Neuronal stem cell (in vitro differentiated cells): ENCODE data around the gene DPP6.
A peak's percentile ranks its signal among the peaks of the same experiment; 100 is the strongest.

Experiments
- DNase-seq: peaks from one replicate; pipeline ENCODE4 v3.0.0-alpha.2; 2013; ENCODE audit warnings: low spot score
- H2AFZ ChIP-seq: one replicate; pipeline ENCODE4 v1.6.1; 2013; ENCODE audit warnings: mild to moderate bottlenecking, low read length, inconsistent platforms
- H2AK5ac ChIP-seq: 2 replicates; pipeline ENCODE4 v1.6.1; 2013; ENCODE audit warnings: low read depth, mild to moderate bottlenecking, inconsistent platforms, low read length, moderate library complexity, mixed read lengths
- H2BK120ac ChIP-seq: 2 replicates; pipeline ENCODE4 v1.6.1; 2013; ENCODE audit warnings: low read depth, mild to moderate bottlenecking, inconsistent platforms, low read length, moderate library complexity, mixed read lengths
- H2BK12ac ChIP-seq: one replicate; pipeline ENCODE4 v1.6.1; 2013; ENCODE audit warnings: low read length, inconsistent platforms
- H2BK15ac ChIP-seq: 2 replicates; pipeline ENCODE4 v1.6.1; 2013; ENCODE audit warnings: mild to moderate bottlenecking, low read length, inconsistent platforms, mixed read lengths
- H2BK5ac ChIP-seq: one replicate; pipeline ENCODE4 v1.6.1; 2013; ENCODE audit warnings: inconsistent platforms, mild to moderate bottlenecking, low read length, moderate library complexity
- H3K14ac ChIP-seq: one replicate; pipeline ENCODE4 v1.6.1; 2013; ENCODE audit warnings: low read length, inconsistent platforms
- H3K18ac ChIP-seq: 2 replicates; pipeline ENCODE4 v1.6.1; 2013; ENCODE audit warnings: low read length, inconsistent platforms
- H3K23ac ChIP-seq: 2 replicates; pipeline ENCODE4 v1.6.1; 2013; ENCODE audit warnings: low read depth, mild to moderate bottlenecking, mixed read lengths, low read length, inconsistent platforms; ENCODE audit not compliant: poor library complexity
- H3K27ac ChIP-seq: replicated peaks from 3 replicates; pipeline ENCODE4 v1.5.1; 2013; ENCODE audit warnings: low read length, inconsistent platforms
- H3K27me3 ChIP-seq, 3 experiments: 2 replicates each; pipeline ENCODE4 v1.6.1; 2013; ENCODE audit warnings: low read length in 3 of 3, mild to moderate bottlenecking in 2 of 3, inconsistent platforms in 1 of 3, low read depth in 1 of 3, mixed read lengths in 1 of 3, moderate library complexity in 1 of 3; ENCODE audit not compliant: control insufficient read depth in 3 of 3, insufficient read depth in 3 of 3
- H3K36me3 ChIP-seq, 2 donors: replicated peaks in 1 of 2; 2 replicates each; pipeline ENCODE4 v1.6.1; 2013; ENCODE audit warnings: low read length in 2 of 2; ENCODE audit not compliant: control insufficient read depth in 2 of 2, insufficient read depth in 2 of 2
- H3K4ac ChIP-seq: 2 replicates; pipeline ENCODE4 v1.6.1; 2013; ENCODE audit warnings: inconsistent platforms, mild to moderate bottlenecking, low read length, moderate library complexity
- H3K4me1 ChIP-seq, 2 donors: 1 replicate in 1 of 2; 2 replicates in 1 of 2; pipeline ENCODE4 v1.6.1; 2013; ENCODE audit warnings: low read length in 2 of 2, low read depth in 1 of 2; ENCODE audit not compliant: control insufficient read depth in 2 of 2, insufficient read depth in 1 of 2
- H3K4me2 ChIP-seq: one replicate; pipeline ENCODE4 v1.6.1; 2013; ENCODE audit warnings: mild to moderate bottlenecking, low read length, inconsistent platforms; ENCODE audit not compliant: insufficient read depth, poor library complexity, severe bottlenecking
- H3K4me3 ChIP-seq, 2 donors: 2 replicates each; pipeline ENCODE4 v1.5.1; 2013; ENCODE audit warnings: low read length in 2 of 2, mild to moderate bottlenecking in 2 of 2, inconsistent platforms in 1 of 2, moderate library complexity in 1 of 2
- H3K79me1 ChIP-seq: one replicate; pipeline ENCODE4 v1.6.1; 2013; ENCODE audit warnings: low read depth, mild to moderate bottlenecking, inconsistent platforms, low read length, moderate library complexity
- H3K9ac ChIP-seq: one replicate; pipeline ENCODE4 v1.6.1; 2013; ENCODE audit warnings: mild to moderate bottlenecking, low read depth, low read length, inconsistent platforms; ENCODE audit not compliant: poor library complexity
- H3K9me3 ChIP-seq, 2 donors: replicated peaks in 1 of 2; 2 replicates each; pipeline versions ENCODE3 to v1.6.1; 2013; ENCODE audit warnings: low read length in 2 of 2, mild to moderate bottlenecking in 2 of 2, inconsistent platforms in 1 of 2, low read depth in 1 of 2, mixed read lengths in 1 of 2, moderate library complexity in 1 of 2; ENCODE audit not compliant: control insufficient read depth in 2 of 2, insufficient read depth in 1 of 2
- H4K8ac ChIP-seq: one replicate; pipeline ENCODE4 v1.6.1; 2013; ENCODE audit warnings: low read depth, mild to moderate bottlenecking, inconsistent platforms, low read length, moderate library complexity
- H4K91ac ChIP-seq: one replicate; pipeline ENCODE4 v1.6.1; 2013; ENCODE audit warnings: low read length, low read depth, mild to moderate bottlenecking, inconsistent platforms; ENCODE audit not compliant: poor library complexity
- WGBS, 2 donors: extraction: QIAGEN DNeasy Blood & Tissue Kit; methylation state at CpG; one replicate each; pipeline ENCODE4 v1.1.7; 2013; ENCODE audit warnings: missing lambda C conversion rate in 2 of 2, mixed read lengths in 1 of 2; ENCODE audit not compliant: insufficient read length in 2 of 2, insufficient replicate concordance in 1 of 2; ENCODE audit errors: extremely low coverage in 2 of 2; 5-methylcytosine and 5-hydroxymethylcytosine counted together

Gene DPP6

GRCh38 chr7:154429666-154430404, 377.6 kb downstream of the DPP6 start:
- H2BK120ac ChIP-seq = no peak overlapping the region
- no peak overlapping the region for H3K9ac ChIP-seq
- no peak overlapping the region for H3K4me3 ChIP-seq
- H4K91ac ChIP-seq = no peak overlapping the region
- H3K79me1 ChIP-seq = no peaks in the 10 kb centered on the region
- no peak overlapping the region for H3K4me2 ChIP-seq
- H2BK5ac ChIP-seq = no peak overlapping the region
- no peak overlapping the region for H2BK15ac ChIP-seq
- peak overlapping the region; percentile 52 for H4K8ac ChIP-seq
- no peak overlapping the region for H3K14ac ChIP-seq
- H3K27me3 ChIP-seq = no peaks in the 10 kb centered on the region
- peak overlapping the region; percentile 32 for H3K18ac ChIP-seq
- H2AK5ac ChIP-seq = no peak overlapping the region
- H3K9me3 ChIP-seq = no peaks in the 10 kb centered on the region
- no peak overlapping the region for H3K4ac ChIP-seq
- DNase-seq = no peak
- no peak overlapping the region for H3K27ac ChIP-seq
- H3K23ac ChIP-seq = no peak overlapping the region
- WGBS, 2 donors = no CpG with 5 or more reads among the region's 20 CpGs
- no peaks in the 10 kb centered on the region for H3K36me3 ChIP-seq
- H3K4me1 ChIP-seq = peaks cover 0 to 6% of the 10 kb centered on the region in 2 donors
- H2BK12ac ChIP-seq = no peak overlapping the region
- no peak overlapping the region for H2AFZ ChIP-seq

DNA sequence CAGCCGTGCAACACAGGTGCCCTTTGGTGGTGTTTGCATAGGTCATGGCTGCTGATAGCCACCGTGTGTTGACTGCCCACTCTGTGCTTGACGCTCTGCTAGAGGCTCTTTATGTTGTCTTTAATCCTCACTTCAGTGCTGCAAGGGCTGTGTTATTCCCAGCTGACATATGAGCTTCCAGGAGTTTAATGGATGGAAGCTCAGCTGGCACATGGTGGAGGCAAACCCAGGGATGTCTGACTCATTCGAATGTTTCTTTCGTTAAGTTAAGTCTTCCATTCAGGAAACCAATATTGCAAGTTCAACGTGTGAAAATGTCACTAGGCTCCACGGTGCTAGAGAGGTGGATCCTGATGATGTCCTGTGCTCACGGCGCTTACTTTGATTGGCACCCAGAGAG, 378.4 kb downstream of the DPP6 start:
- H3K4me3 ChIP-seq = peak overlapping the region in 1 of 2 donors; percentile 41
- H3K18ac ChIP-seq = no peak overlapping the region
- H3K79me1 ChIP-seq = no peaks in the 10 kb centered on the region
- no peak overlapping the region for H3K4ac ChIP-seq
- no peak overlapping the region for H2BK15ac ChIP-seq
- no peak overlapping the region for H3K27ac ChIP-seq
- no peak overlapping the region for H3K4me2 ChIP-seq
- no peak overlapping the region for H2AK5ac ChIP-seq
- no peak overlapping the region for H2BK120ac ChIP-seq
- H2AFZ ChIP-seq = no peak overlapping the region
- H2BK12ac ChIP-seq = no peak overlapping the region
- H3K23ac ChIP-seq = no peak overlapping the region
- no peak overlapping the region for H4K91ac ChIP-seq
- no peak overlapping the region for H3K14ac ChIP-seq
- H3K9me3 ChIP-seq = no peaks in the 10 kb centered on the region
- no peaks in the 10 kb centered on the region for H3K27me3 ChIP-seq
- no peak overlapping the region for H3K9ac ChIP-seq
- no peak for DNase-seq
- H4K8ac ChIP-seq = no peak overlapping the region
- no peaks in the 10 kb centered on the region for H3K36me3 ChIP-seq
- H3K4me1 ChIP-seq = peaks cover 0 to 6% of the 10 kb centered on the region in 2 donors
- WGBS, 2 donors = no CpG with 5 or more reads among the region's 9 CpGs
- H2BK5ac ChIP-seq = no peak overlapping the region

GRCh38 chr7:154431045-154431444, 378.8 kb downstream of the DPP6 start:
- DNase-seq = no peak
- H2AK5ac ChIP-seq = peak overlapping the region; percentile 66

DNA sequence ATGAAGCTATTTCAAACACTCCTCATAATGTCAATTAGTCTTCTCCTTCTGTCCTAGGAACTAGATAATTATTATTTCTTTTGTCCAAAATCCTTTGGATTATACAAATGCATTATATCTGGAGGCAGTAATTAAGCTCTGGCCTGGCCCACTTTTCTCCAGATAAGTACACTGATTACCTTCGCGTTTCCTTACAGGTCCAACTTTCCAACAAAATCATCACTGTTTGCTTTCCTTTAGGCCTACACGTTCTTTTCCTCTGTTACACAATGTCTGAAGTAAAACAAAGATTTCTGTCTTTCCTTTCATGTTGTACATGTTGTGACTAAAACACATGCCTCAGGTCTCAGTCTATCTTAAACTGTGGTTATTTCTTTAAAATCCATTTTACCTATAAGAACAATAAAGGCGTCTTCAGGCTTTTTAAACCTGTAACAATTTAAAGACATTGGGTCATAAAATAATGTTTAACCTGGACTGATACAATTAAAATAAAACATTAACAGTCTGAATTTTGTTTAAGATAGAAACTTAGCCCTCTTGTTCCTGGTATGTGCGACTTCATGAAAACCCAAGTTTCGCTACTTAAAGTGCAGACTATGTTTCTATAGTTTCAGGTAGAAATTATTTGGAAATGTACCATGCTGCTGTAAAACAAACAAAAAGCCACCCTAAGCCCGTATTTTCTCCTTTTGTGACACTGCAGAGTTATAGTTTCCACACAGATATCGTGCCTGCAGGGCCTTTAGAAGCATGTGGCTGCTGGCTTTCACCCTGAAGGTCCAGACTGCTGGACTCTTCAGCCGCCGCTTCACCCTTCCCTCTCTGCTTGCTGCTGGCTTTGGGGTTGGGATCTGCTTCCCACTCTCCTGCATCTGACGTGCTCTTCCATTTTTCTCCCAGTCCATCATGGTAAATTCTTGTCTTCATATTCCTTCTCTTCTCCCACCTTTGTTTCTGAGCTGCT, 381.7 kb downstream of the DPP6 start:
- H3K79me1 ChIP-seq = peaks cover 2% of the 10 kb centered on the region
- H3K4ac ChIP-seq = no peak overlapping the region
- H3K4me2 ChIP-seq = no peak overlapping the region
- no peak overlapping the region for H3K18ac ChIP-seq
- H2BK5ac ChIP-seq = no peak overlapping the region
- no peak overlapping the region for H2AFZ ChIP-seq
- no peak overlapping the region for H2AK5ac ChIP-seq
- H3K36me3 ChIP-seq = no peaks in the 10 kb centered on the region
- H4K91ac ChIP-seq = no peak overlapping the region
- H4K8ac ChIP-seq = no peak overlapping the region
- peaks cover 0 to 3% of the 10 kb centered on the region in 2 donors for H3K4me1 ChIP-seq
- no CpG with 5 or more reads among the region's 11 CpGs for WGBS, 2 donors
- H3K9me3 ChIP-seq = no peaks in the 10 kb centered on the region
- no peak overlapping the region for H3K14ac ChIP-seq
- no peak overlapping the region for H3K23ac ChIP-seq
- DNase-seq = no peak
- H2BK120ac ChIP-seq = no peak overlapping the region
- no peak overlapping the region for H3K9ac ChIP-seq
- H3K4me3 ChIP-seq = no peak overlapping the region
- H2BK12ac ChIP-seq = no peak overlapping the region
- no peaks in the 10 kb centered on the region for H3K27me3 ChIP-seq
- H3K27ac ChIP-seq = no peak overlapping the region
- no peak overlapping the region for H2BK15ac ChIP-seq

More at GRCh38 chr7:154431045-154431444, 378.8 kb downstream of the DPP6 start:
- Histone ChIP-seq H2AFZ (no peak overlapping the region), H2BK5ac (no peak overlapping the region), H2BK12ac (no peak overlapping the region), H2BK120ac (no peak overlapping the region), H3K79me1 (no peaks in the 10 kb centered on the region), H3K4me3 (peak overlapping the region in 1 of 2 donors; percentile 41), H3K14ac (no peak overlapping the region), H3K4me1 (peaks cover 0 to 6% of the 10 kb centered on the region in 2 donors), H2BK15ac (peak overlapping the region; percentile 39), H3K4me2 (no peak overlapping the region), H4K91ac (no peak overlapping the region), H3K4ac (no peak overlapping the region), H3K18ac (peak overlapping the region; percentile 20), H3K27me3 (no peaks in the 10 kb centered on the region), H4K8ac (no peak overlapping the region), H3K36me3 (no peaks in the 10 kb centered on the region), H3K9ac (no peak overlapping the region), H3K9me3 (no peaks in the 10 kb centered on the region), H3K23ac (peak overlapping the region; percentile 34), H3K27ac (no peak overlapping the region)
- WGBS, 2 donors = no CpG with 5 or more reads among the region's 9 CpGs
